Osteocyte (in vitro differentiated cells): Measurements from ENCODE around the gene UBAP1. TPM values are rescaled to one million over a fixed set of nuclear protein-coding genes. Genes with fewer than 3 reads are reported as not detected.
"Not testable (repeated sequence)": the region's sequence is repeated elsewhere in the genome, so short reads cannot be mapped to it uniquely, and the experiment has no call there.

Experiments used
- DNase-seq: peaks from one replicate; pipeline ENCODE4 v3.0.0; 2021; ENCODE audit warnings: mixed read lengths; ENCODE audit not compliant: unreplicated experiment; ENCODE audit errors: extremely low spot score
- H3K27ac Mint-ChIP-seq: one replicate; pipeline ENCODE4 v1.8.0; 2021; ENCODE audit warnings: mild to moderate bottlenecking, mixed read lengths; ENCODE audit not compliant: unreplicated experiment
- H3K27me3 Mint-ChIP-seq: one replicate; pipeline ENCODE4 v1.8.0; 2021; ENCODE audit warnings: mixed read lengths; ENCODE audit not compliant: unreplicated experiment
- H3K36me3 Mint-ChIP-seq: one replicate; pipeline ENCODE4 v1.8.0; 2021; ENCODE audit warnings: mixed read lengths; ENCODE audit not compliant: unreplicated experiment
- H3K4me1 Mint-ChIP-seq: one replicate; pipeline ENCODE4 v1.8.0; 2021; ENCODE audit warnings: mixed read lengths; ENCODE audit not compliant: unreplicated experiment
- H3K4me3 Mint-ChIP-seq: one replicate; pipeline ENCODE4 v1.8.0; 2021; ENCODE audit warnings: mild to moderate bottlenecking, moderate library complexity, mixed read lengths; ENCODE audit not compliant: unreplicated experiment
- H3K9me3 Mint-ChIP-seq: one replicate; pipeline ENCODE4 v1.8.0; 2021; ENCODE audit warnings: mixed read lengths; ENCODE audit not compliant: unreplicated experiment
- total RNA-seq: library from RNA; stranded (reverse); gene quantifications from 2 replicates; pipeline ENCODE4 v1.2.1, GENCODE V29; 2021
- TF ChIP-seq, protein P1 (sequence below): fragments of 200-600 bp; sonication (generic); IDR thresholded peaks from 2 replicates; pipeline ENCODE4 v1.5.0; 2021; ENCODE audit warnings: antibody characterized with exemption, mild to moderate bottlenecking, moderate library complexity

UBAP1 gene
- total RNA-seq, 1 donor from 2014 or later: 38.6 TPM

DNA sequence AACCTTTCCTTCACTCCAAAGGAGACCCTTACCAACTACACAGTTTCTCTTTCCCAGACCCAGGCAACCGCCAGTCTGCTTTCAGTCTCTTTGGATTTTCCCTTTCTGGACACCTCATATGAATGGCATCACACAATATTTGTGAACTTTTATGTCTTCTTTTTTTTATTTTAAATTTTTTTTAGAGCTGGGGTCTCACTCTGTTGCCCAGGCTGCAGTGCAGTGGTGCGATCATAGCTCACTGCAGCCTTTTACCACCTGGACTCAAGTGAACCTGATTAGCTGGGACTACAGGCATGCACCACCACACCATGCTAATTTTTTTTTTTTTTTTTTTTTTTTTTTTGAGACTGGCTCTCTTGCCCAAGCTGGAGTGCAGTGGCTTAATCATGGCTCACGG is 37.5 kb downstream of the UBAP1 start:
- DNase-seq: no peak
- TF ChIP-seq, protein P1, sequence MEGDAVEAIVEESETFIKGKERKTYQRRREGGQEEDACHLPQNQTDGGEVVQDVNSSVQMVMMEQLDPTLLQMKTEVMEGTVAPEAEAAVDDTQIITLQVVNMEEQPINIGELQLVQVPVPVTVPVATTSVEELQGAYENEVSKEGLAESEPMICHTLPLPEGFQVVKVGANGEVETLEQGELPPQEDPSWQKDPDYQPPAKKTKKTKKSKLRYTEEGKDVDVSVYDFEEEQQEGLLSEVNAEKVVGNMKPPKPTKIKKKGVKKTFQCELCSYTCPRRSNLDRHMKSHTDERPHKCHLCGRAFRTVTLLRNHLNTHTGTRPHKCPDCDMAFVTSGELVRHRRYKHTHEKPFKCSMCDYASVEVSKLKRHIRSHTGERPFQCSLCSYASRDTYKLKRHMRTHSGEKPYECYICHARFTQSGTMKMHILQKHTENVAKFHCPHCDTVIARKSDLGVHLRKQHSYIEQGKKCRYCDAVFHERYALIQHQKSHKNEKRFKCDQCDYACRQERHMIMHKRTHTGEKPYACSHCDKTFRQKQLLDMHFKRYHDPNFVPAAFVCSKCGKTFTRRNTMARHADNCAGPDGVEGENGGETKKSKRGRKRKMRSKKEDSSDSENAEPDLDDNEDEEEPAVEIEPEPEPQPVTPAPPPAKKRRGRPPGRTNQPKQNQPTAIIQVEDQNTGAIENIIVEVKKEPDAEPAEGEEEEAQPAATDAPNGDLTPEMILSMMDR: no peak
- H3K9me3 Mint-ChIP-seq: no peaks in the 10 kb centered on the region
- H3K4me1 Mint-ChIP-seq: peaks cover 3% of the 10 kb centered on the region
- H3K27ac Mint-ChIP-seq: no peak overlapping the region
- H3K4me3 Mint-ChIP-seq: no peak overlapping the region
- no peaks in the 10 kb centered on the region for H3K27me3 Mint-ChIP-seq
- H3K36me3 Mint-ChIP-seq: peaks cover 8% of the 10 kb centered on the region

DNA sequence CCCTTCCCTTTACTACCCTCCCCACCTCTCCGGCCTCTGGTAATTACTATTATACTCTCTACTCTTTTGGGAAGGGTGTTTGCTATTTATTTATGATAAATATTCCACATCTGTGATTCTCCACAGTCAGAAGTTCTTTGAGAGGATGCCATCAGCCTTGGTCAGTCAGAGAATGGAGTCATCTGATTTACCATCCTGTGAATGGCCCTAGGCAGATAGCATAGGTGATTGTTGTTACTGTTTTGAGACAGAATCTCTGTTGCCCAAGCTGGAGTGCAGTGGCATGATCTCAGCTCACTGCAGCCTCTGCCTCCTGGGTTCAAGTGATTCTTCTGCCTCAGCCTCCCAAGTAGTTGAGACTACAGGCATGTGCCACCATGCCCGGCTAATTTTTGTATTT is 38.2 kb downstream of the UBAP1 start:
- H3K4me1 Mint-ChIP-seq, H3K4me3 Mint-ChIP-seq, H3K27me3 Mint-ChIP-seq, DNase-seq, H3K27ac Mint-ChIP-seq, H3K9me3 Mint-ChIP-seq: not testable (repeated sequence)
- peaks cover 12% of the 10 kb centered on the region for H3K36me3 Mint-ChIP-seq

DNA sequence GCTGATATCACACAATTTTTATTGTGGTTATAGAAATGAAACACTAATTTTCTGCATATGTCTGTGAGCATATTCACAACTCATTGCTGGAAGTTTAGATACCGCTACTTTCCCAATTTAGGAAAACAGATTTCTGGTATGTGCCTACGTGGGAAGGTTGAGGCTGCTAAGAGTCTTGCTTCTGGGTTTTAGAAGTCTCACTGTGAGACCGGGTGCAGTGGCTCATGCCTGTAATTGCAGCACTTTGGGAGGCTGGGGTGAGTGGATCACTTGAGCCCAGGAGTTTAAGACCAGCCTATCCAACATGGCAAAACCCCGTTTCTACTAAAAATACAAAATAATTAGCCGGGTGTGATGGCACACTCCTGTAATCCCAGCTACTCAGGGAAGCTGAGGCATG is 39.6 kb downstream of the UBAP1 start:
- TF ChIP-seq, protein P1: no peak
- no peak overlapping the region for H3K27ac Mint-ChIP-seq
- H3K36me3 Mint-ChIP-seq: peaks cover 7% of the 10 kb centered on the region
- peaks cover 12% of the 10 kb centered on the region for H3K4me1 Mint-ChIP-seq
- DNase-seq: no peak
- H3K9me3 Mint-ChIP-seq: no peaks in the 10 kb centered on the region
- no peak overlapping the region for H3K4me3 Mint-ChIP-seq
- H3K27me3 Mint-ChIP-seq: no peaks in the 10 kb centered on the region

DNA sequence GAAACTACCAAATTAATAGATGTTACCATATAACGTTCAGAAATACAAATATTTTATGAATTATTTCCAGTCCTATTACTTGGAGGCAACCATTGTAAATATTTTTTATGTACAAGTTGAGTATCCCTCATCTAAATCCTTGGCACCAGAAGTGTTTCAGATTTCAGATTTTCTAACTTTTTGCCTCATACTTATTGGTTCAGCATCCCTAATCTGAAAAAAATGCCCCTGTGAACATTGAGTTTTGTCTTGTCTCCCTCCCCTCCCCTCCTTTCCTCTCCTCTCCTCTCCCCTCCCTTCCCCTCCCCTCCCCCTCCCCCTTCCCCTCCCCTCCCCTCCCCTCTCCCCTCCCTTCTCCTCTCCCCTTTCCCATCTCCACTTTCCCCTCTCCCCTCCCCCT is 40.6 kb downstream of the UBAP1 start:
- DNase-seq: no peak
- Mint-ChIP-seq H3K4me1 (peaks cover 15% of the 10 kb centered on the region), H3K27me3 (no peaks in the 10 kb centered on the region), H3K36me3 (peaks cover 9% of the 10 kb centered on the region), H3K27ac (no peak overlapping the region), H3K9me3 (no peaks in the 10 kb centered on the region), H3K4me3 (no peak overlapping the region)
- TF ChIP-seq, protein P1: no peak

DNA sequence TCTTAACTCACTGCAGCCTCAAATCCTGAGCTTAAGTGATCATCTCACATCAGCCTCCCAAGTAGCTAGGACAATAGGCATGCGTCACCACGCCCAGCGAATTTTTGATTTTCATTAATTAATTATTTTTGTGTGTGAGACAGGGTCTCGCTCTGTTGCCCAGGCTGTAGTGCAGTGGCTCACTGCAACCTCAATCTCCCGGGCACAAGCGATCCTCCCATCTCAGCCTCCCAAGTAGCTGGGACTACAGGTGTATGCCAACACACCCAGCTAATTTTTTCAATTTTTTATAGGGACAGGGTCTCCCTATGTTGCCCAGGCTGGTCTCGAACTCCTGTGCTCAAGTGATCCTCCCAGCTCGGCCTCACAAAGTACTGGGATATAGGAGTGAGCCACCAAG is 41.4 kb downstream of the UBAP1 start:
- Mint-ChIP-seq H3K27ac (no peak overlapping the region), H3K9me3 (no peaks in the 10 kb centered on the region), H3K27me3 (no peaks in the 10 kb centered on the region), H3K4me1 (peaks cover 15% of the 10 kb centered on the region), H3K4me3 (no peak overlapping the region), H3K36me3 (peaks cover 9% of the 10 kb centered on the region)
- no peak for DNase-seq
- TF ChIP-seq, protein P1: no peak

DNA sequence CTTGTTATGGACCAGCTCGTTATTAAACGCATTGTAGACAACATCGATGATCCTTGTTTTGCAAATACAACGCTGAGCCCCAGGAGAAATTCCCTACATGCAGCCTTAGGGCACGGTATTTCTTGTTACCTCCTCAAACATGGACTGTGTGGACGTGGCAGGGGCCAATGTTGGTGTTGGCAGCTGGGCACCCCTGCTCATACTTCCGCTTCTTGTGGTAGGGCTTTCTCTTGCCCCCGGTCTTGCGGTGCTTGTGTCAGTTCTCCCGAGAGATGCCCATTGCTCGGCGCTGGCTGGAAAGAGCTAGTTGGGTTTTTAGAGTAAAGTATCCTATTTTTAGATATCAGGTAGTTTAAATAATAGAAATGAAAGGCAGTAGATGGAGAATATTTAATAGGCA is 45.5 kb downstream of the UBAP1 start:
- no peak overlapping the region for H3K27ac Mint-ChIP-seq
- no peak overlapping the region for H3K4me3 Mint-ChIP-seq
- H3K36me3 Mint-ChIP-seq: peaks cover 11% of the 10 kb centered on the region
- TF ChIP-seq, protein P1: no peak
- H3K4me1 Mint-ChIP-seq: peaks cover 15% of the 10 kb centered on the region
- H3K9me3 Mint-ChIP-seq: no peaks in the 10 kb centered on the region
- no peak for DNase-seq
- no peaks in the 10 kb centered on the region for H3K27me3 Mint-ChIP-seq

DNA sequence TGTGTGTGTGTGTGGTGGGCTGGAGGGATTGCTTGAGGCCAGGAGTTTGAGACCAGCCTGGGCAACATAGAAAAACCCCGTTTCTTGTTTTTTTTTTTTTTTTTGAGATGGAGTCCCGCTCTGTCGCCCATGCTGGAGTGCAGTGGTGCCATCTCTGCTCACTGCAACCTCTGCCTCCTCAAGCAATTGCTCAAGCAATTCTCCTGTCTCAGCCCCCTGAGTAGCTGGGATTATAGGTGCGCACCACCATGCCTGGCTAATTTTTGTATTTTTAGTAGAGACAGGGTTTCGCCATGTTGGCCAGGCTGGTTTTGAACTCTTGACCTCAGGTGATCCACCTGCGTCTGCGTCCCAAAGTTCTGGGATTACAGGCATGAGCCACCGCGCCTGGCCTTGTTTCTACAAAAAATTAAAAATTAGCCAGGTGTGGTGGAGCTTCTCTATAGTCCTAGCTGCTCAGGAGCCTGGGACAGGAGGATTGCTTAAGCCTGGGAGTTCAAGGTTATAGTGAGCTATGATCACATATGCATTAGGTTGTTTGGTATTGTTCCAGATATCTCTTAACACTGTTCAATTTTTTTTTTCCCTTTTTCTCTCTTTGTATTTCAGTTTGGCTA is 47.4 kb downstream of the UBAP1 start:
- DNase-seq, H3K9me3 Mint-ChIP-seq, H3K27me3 Mint-ChIP-seq, H3K4me3 Mint-ChIP-seq: not testable (repeated sequence)
- Mint-ChIP-seq H3K36me3 (peaks cover 11% of the 10 kb centered on the region), H3K27ac (peak overlapping the region; percentile 48), H3K4me1 (peaks cover 15% of the 10 kb centered on the region)
